ENCODE data around the gene MAPKBP1. TPM values are rescaled to one million over a fixed set of nuclear protein-coding genes. Genes with fewer than 3 reads are reported as not detected.
A peak's percentile ranks its signal among the peaks of the same experiment; 100 is the strongest.

MAPKBP1 gene
- total RNA-seq, 1 experiment from 2014 or later, result 16.2 TPM

DNA sequence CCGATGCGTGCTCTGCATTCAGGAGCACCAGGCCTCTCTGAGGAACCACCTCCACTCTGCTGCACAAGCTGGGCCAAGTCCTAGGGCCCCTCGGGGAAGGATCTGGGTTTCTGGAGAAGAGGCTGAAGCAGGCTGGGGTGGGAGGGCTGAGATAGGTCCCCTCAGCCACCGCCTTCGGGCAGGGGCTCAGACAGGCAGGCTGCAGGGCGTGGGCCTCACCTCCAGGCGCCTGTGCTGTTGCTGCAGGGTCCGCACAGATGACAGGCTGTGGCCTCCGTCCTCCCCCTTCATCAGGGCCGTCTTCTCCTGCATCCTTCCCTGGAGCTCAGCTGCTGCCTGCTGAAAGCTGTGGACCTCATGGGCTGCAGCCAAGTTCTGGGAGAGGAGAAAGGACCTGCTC, 79.5 kb downstream of the MAPKBP1 start:
- H3K4me3 Mint-ChIP-seq (ENCODE audit: unreplicated experiment), result no peak overlapping the region
- no peaks in the 10 kb centered on the region for H3K27me3 Mint-ChIP-seq (ENCODE audit: insufficient read depth, unreplicated experiment)
- H3K27ac Mint-ChIP-seq (ENCODE audit: unreplicated experiment), result no peak overlapping the region
- peaks cover 12% of the 10 kb centered on the region for H3K36me3 Mint-ChIP-seq (ENCODE audit: insufficient read depth, unreplicated experiment)
- ChIA-PET CTCF (no interaction called here), POLR2A (no interaction called here)
- H3K4me1 Mint-ChIP-seq (ENCODE audit: low read depth, unreplicated experiment), result no peaks in the 10 kb centered on the region
- Histone ChIP-seq H3K9me3 (no peaks in the 10 kb centered on the region), H3K36me3 (ENCODE audit: control insufficient read depth, insufficient read depth, low read length) (no peaks in the 10 kb centered on the region), H3K27me3 (replicated peaks; ENCODE audit: control insufficient read depth, insufficient read depth, low read length) (no peaks in the 10 kb centered on the region), H3K4me1 (no peaks in the 10 kb centered on the region), H3K4me3 (ENCODE audit: low read depth, low read length) (no peak overlapping the region)
- BruUV-seq (replicated peaks), result no TSS peak
- intact Hi-C loops (cut with micrococcal nuclease; ENCODE audit: unreplicated experiment), result no loop called here
- no peaks in the 10 kb centered on the region for H3K9me3 Mint-ChIP-seq (ENCODE audit: unreplicated experiment)
- TF ChIP-seq, protein P1, sequence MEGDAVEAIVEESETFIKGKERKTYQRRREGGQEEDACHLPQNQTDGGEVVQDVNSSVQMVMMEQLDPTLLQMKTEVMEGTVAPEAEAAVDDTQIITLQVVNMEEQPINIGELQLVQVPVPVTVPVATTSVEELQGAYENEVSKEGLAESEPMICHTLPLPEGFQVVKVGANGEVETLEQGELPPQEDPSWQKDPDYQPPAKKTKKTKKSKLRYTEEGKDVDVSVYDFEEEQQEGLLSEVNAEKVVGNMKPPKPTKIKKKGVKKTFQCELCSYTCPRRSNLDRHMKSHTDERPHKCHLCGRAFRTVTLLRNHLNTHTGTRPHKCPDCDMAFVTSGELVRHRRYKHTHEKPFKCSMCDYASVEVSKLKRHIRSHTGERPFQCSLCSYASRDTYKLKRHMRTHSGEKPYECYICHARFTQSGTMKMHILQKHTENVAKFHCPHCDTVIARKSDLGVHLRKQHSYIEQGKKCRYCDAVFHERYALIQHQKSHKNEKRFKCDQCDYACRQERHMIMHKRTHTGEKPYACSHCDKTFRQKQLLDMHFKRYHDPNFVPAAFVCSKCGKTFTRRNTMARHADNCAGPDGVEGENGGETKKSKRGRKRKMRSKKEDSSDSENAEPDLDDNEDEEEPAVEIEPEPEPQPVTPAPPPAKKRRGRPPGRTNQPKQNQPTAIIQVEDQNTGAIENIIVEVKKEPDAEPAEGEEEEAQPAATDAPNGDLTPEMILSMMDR (IDR thresholded peaks at IDR 0.05; ENCODE audit: insufficient read depth in 1 of 2, low read depth in 1 of 2, low read length in 1 of 2, severe bottlenecking in 1 of 2, unreplicated experiment in 1 of 2), result no peak
- DNase-seq, result no peak

DNA sequence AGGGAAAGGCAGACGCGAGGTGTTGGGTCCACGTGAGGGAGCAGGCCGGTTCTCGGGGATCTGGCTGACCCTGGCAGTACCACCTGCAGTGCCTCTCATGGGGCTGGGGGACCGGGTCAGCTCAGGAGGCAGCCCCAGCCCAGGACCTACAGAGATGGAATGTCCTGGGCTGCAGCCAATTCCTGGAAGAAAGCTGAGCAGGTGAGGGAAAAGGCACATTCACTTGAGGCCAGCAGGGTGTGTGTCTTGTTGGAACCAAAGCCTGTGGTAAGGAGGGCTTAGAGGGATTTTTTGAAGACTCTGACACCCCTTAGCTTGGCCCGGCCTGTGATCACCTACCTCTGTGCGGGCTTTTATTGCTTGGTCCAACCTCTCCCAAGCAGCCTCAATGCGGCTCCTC, 80.2 kb downstream of the MAPKBP1 start:
- TF ChIP-seq, protein P1 (IDR thresholded peaks at IDR 0.05; ENCODE audit: insufficient read depth in 1 of 2, low read depth in 1 of 2, low read length in 1 of 2, severe bottlenecking in 1 of 2, unreplicated experiment in 1 of 2), result no peak
- Mint-ChIP-seq H3K36me3 (ENCODE audit: insufficient read depth, unreplicated experiment) (peaks cover 12% of the 10 kb centered on the region), H3K4me1 (ENCODE audit: low read depth, unreplicated experiment) (no peaks in the 10 kb centered on the region), H3K9me3 (ENCODE audit: unreplicated experiment) (no peaks in the 10 kb centered on the region), H3K27ac (ENCODE audit: unreplicated experiment) (peak overlapping the region; percentile 19), H3K4me3 (ENCODE audit: unreplicated experiment) (no peak overlapping the region), H3K27me3 (ENCODE audit: insufficient read depth, unreplicated experiment) (no peaks in the 10 kb centered on the region)
- H3K36me3 ChIP-seq (ENCODE audit: control insufficient read depth, insufficient read depth, low read length), result no peaks in the 10 kb centered on the region
- no peaks in the 10 kb centered on the region for H3K9me3 ChIP-seq
- POLR2A ChIA-PET, result no interaction called here
- intact Hi-C loops (cut with micrococcal nuclease; ENCODE audit: unreplicated experiment), result no loop called here
- H3K4me3 ChIP-seq (ENCODE audit: low read depth, low read length), result no peak overlapping the region
- no peak for DNase-seq
- CTCF ChIA-PET, result interaction anchor here (0.6 to 1.6 kb wide), 2 partner anchors 15 to 50 kb away, joined by 3 to 5 read pairs; no protein-coding TSS in a partner anchor
- no peaks in the 10 kb centered on the region for H3K27me3 ChIP-seq (replicated peaks; ENCODE audit: control insufficient read depth, insufficient read depth, low read length)
- H3K4me1 ChIP-seq, result no peaks in the 10 kb centered on the region
- no TSS peak for BruUV-seq (replicated peaks)

DNA sequence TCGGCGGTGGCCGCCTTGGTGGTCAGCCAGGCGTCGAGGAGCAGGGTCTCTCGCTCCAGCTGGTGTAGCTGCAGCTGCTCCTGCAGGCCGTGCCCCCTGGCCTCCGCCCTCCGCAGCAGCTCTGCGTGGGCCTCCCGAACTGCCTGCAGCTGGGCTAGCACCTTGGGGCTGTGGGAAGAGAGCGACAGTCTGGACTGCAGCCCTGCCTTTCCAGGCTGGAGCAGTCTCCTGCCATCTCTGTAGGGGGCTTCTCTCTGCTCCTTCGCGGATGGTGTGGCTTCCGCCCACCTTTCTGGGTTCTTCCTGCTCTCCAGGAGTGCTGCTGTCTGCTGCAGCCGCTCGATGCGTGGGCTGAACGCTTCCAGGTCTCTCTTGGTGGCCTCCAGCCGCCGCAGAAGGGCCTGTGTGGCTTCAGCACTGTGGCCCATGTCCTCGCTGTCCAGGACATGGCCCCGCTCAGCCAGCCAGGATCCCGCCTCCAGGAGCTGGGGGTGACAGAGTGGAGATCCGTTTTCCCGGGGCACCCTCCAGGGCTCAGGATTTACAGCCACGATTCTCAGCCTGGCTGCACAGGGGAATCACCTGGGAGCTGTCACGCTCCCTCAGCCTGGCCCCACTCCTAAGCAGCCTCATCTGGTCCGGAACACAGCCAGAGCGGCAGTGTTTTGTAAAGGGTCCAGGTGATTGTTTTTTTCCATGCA, 81.1 kb downstream of the MAPKBP1 start:
- no peaks in the 10 kb centered on the region for H3K9me3 ChIP-seq
- Mint-ChIP-seq H3K27me3 (ENCODE audit: insufficient read depth, unreplicated experiment) (no peaks in the 10 kb centered on the region), H3K27ac (ENCODE audit: unreplicated experiment) (peak overlapping the region; percentile 19), H3K9me3 (ENCODE audit: unreplicated experiment) (no peaks in the 10 kb centered on the region), H3K4me3 (ENCODE audit: unreplicated experiment) (no peak overlapping the region), H3K4me1 (ENCODE audit: low read depth, unreplicated experiment) (no peaks in the 10 kb centered on the region), H3K36me3 (ENCODE audit: insufficient read depth, unreplicated experiment) (peaks cover 8% of the 10 kb centered on the region)
- BruUV-seq (replicated peaks), result no TSS peak
- no peak overlapping the region for H3K4me3 ChIP-seq (ENCODE audit: low read depth, low read length)
- intact Hi-C loops (cut with micrococcal nuclease; ENCODE audit: unreplicated experiment), result no loop called here
- ChIA-PET CTCF (interaction anchor here (1.6 kb wide), 1 partner anchor 49 kb away, joined by 5 read pairs; no protein-coding TSS in a partner anchor), POLR2A (no interaction called here)
- no peak for DNase-seq
- H3K4me1 ChIP-seq, result no peaks in the 10 kb centered on the region
- TF ChIP-seq, protein P1 (IDR thresholded peaks at IDR 0.05; ENCODE audit: insufficient read depth in 1 of 2, low read depth in 1 of 2, low read length in 1 of 2, severe bottlenecking in 1 of 2, unreplicated experiment in 1 of 2), result no peak
- H3K36me3 ChIP-seq (ENCODE audit: control insufficient read depth, insufficient read depth, low read length), result no peaks in the 10 kb centered on the region
- no peaks in the 10 kb centered on the region for H3K27me3 ChIP-seq (replicated peaks; ENCODE audit: control insufficient read depth, insufficient read depth, low read length)
